ENCODE data around the gene ACAP2. TPM values are rescaled to one million over a fixed set of nuclear protein-coding genes. Genes with fewer than 3 reads are reported as not detected.

ACAP2 gene
- total and polyA plus RNA-seq, 2 donors from 2014 or later: 4.6 to 50.1 TPM

GRCh38 chr3:195255571-195256501 is 187.0 kb downstream of the ACAP2 start:
- no peak overlapping the region for H3K27ac ChIP-seq (ENCODE audit: low read depth in 2 of 2, low read length in 2 of 2)
- FAIRE-seq (no peak), DNase-seq (no peak)
- intact Hi-C loops (cut with DNase I): loop anchor here (5.0 kb wide), 1 partner anchor 569 kb away; the partner anchor contains the start of gene FAM43A
- H3K36me3 ChIP-seq (ENCODE audit: control insufficient read depth in 2 of 3, insufficient read depth in 3 of 3, low read length in 3 of 3): no peaks in the 10 kb centered on the region
- no peaks in the 10 kb centered on the region for H3K27me3 ChIP-seq (ENCODE audit: control insufficient read depth, insufficient read depth, low read length)
- H3K4me3 ChIP-seq (ENCODE audit: low read length in 3 of 3): no peak overlapping the region
- TF ChIP-seq CTCF (IDR thresholded peaks at IDR 0.05; ENCODE audit: borderline replicate concordance, extremely low read depth, insufficient read depth): no peak
- no peaks in the 10 kb centered on the region for H3K9me3 ChIP-seq (ENCODE audit: control insufficient read depth in 2 of 3, insufficient read depth in 1 of 3, low read length in 3 of 3)
- H3K4me1 ChIP-seq (ENCODE audit: control insufficient read depth in 2 of 3, insufficient read depth in 2 of 3, low read depth in 1 of 3, low read length in 3 of 3): peaks cover 0 to 12% (median 12%) of the 10 kb centered on the region in 3 donors
- no peak overlapping the region for H3K9ac ChIP-seq (ENCODE audit: low read length in 3 of 3)

- H3K36me3 ChIP-seq (ENCODE audit: control insufficient read depth in 2 of 3, insufficient read depth in 3 of 3, low read length in 3 of 3): no peaks in the 10 kb centered on the region
- H3K9ac ChIP-seq (ENCODE audit: low read length in 3 of 3): no peak overlapping the region
- intact Hi-C loops (cut with DNase I): loop anchor here (5.0 kb wide), 1 partner anchor 568 kb away; the partner anchor contains the start of gene FAM43A
- peaks cover 0 to 6% (median 6%) of the 10 kb centered on the region in 3 donors for H3K4me1 ChIP-seq (ENCODE audit: control insufficient read depth in 2 of 3, insufficient read depth in 2 of 3, low read depth in 1 of 3, low read length in 3 of 3)
- H3K4me3 ChIP-seq (ENCODE audit: low read length in 3 of 3): no peak overlapping the region
- no peaks in the 10 kb centered on the region for H3K27me3 ChIP-seq (ENCODE audit: control insufficient read depth, insufficient read depth, low read length)
- DNase-seq (no peak), FAIRE-seq (no peak)
- H3K27ac ChIP-seq (ENCODE audit: low read depth in 2 of 2, low read length in 2 of 2): no peak overlapping the region
- no peaks in the 10 kb centered on the region for H3K9me3 ChIP-seq (ENCODE audit: control insufficient read depth in 2 of 3, insufficient read depth in 1 of 3, low read length in 3 of 3)
- TF ChIP-seq CTCF (IDR thresholded peaks at IDR 0.05; ENCODE audit: borderline replicate concordance, extremely low read depth, insufficient read depth): no peak
These were observed 187.7 kb downstream of the ACAP2 start for GRCh38 chr3:195255176-195255500.

- DNase-seq: no peak
- Histone ChIP-seq H3K27me3 (ENCODE audit: control insufficient read depth, insufficient read depth, low read length) (no peaks in the 10 kb centered on the region), H3K9ac (ENCODE audit: low read length in 3 of 3) (no peak overlapping the region), H3K36me3 (ENCODE audit: control insufficient read depth in 2 of 3, insufficient read depth in 3 of 3, low read length in 3 of 3) (no peaks in the 10 kb centered on the region), H3K27ac (ENCODE audit: low read depth in 2 of 2, low read length in 2 of 2) (no peak overlapping the region), H3K4me1 (ENCODE audit: control insufficient read depth in 2 of 3, insufficient read depth in 2 of 3, low read depth in 1 of 3, low read length in 3 of 3) (peaks cover 0 to 6% (median 6%) of the 10 kb centered on the region in 3 donors), H3K4me3 (ENCODE audit: low read length in 3 of 3) (no peak overlapping the region), H3K9me3 (ENCODE audit: control insufficient read depth in 2 of 3, insufficient read depth in 1 of 3, low read length in 3 of 3) (no peaks in the 10 kb centered on the region)
- intact Hi-C loops (cut with DNase I): loop anchor here (5.0 kb wide), 1 partner anchor 567 kb away; the partner anchor contains the start of gene FAM43A
- TF ChIP-seq CTCF (IDR thresholded peaks at IDR 0.05; ENCODE audit: borderline replicate concordance, extremely low read depth, insufficient read depth): no peak
- FAIRE-seq: no peak
These were observed 188.2 kb downstream of the ACAP2 start for GRCh38 chr3:195254454-195255175.
